ENCODE data around the gene PARP12.

DNA sequence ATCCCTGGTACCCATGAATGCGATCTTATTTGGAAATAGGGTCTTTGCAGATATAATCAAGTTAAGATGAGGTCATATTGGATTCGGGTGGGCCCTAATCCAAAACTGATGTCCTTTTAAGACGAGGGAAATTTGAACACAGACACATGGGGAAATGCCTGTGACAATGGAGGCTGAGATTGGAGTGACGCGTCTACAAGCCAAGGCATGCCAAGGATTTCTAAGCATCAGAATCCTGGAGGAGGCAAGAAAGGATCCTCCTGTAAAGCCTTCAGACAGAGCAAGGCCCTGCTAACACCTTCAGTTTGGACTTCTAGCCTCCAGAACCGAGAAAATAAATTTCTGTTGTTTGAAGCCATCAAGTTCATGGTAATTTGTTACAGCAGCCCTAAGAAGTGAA, 18.5 kb downstream of the PARP12 start:
- TF ChIP-seq TCF4 (CRISPR knock-in tag; IDR thresholded peaks at IDR 0.05; ENCODE audit: borderline replicate concordance) (no peak), ARNTL (CRISPR knock-in tag; IDR thresholded peaks at IDR 0.05; ENCODE audit: borderline replicate concordance, low read depth) (no peak), SNAI2 (CRISPR knock-in tag; IDR thresholded peaks at IDR 0.05) (no peak), ISL1 (CRISPR knock-in tag; IDR thresholded peaks at IDR 0.05) (no peak)
- TF ChIP-seq, protein P1, sequence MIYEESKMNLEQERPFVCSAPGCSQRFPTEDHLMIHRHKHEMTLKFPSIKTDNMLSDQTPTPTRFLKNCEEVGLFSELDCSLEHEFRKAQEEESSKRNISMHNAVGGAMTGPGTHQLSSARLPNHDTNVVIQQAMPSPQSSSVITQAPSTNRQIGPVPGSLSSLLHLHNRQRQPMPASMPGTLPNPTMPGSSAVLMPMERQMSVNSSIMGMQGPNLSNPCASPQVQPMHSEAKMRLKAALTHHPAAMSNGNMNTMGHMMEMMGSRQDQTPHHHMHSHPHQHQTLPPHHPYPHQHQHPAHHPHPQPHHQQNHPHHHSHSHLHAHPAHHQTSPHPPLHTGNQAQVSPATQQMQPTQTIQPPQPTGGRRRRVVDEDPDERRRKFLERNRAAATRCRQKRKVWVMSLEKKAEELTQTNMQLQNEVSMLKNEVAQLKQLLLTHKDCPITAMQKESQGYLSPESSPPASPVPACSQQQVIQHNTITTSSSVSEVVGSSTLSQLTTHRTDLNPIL (CRISPR knock-in tag; IDR thresholded peaks at IDR 0.05; ENCODE audit: low read depth) = no peak
